Measurements from ENCODE around the gene PTPRT.

Gene PTPRT

GRCh38 chr20:43189554-43190331 lies at the start of gene PTPRT:
PTPRT (minus strand) TSS chr20:43189906; CDS start chr20:43189733, 173 bp downstream.
- DNase-seq = no peak

- DNase-seq = no peak
Measured at GRCh38 chr20:43238833-43239232, 49.1 kb upstream of the PTPRT start.

GRCh38 chr20:43238266-43238665 lies 48.6 kb upstream of the PTPRT start:
- DNase-seq = no peak

- DNase-seq = no peak
Measured at GRCh38 chr20:43237651-43238168, 48.0 kb upstream of the PTPRT start.

- DNase-seq = no peak
Measured at GRCh38 chr20:43235998-43236397, 46.3 kb upstream of the PTPRT start.

GRCh38 chr20:43231829-43232228 lies 42.1 kb upstream of the PTPRT start:
- DNase-seq = no peak

- no peak for DNase-seq
Measured at GRCh38 chr20:43229696-43230095, 40.0 kb upstream of the PTPRT start.

GRCh38 chr20:43220612-43221011 lies 30.9 kb upstream of the PTPRT start:
- no peak for DNase-seq

GRCh38 chr20:43210901-43211300 lies 21.2 kb upstream of the PTPRT start:
- DNase-seq = no peak

GRCh38 chr20:43209831-43210230 lies 20.1 kb upstream of the PTPRT start:
- no peak for DNase-seq

GRCh38 chr20:43205699-43206098 lies 16.0 kb upstream of the PTPRT start:
- no peak for DNase-seq

- DNase-seq = no peak
Measured at GRCh38 chr20:43202100-43202499, 12.4 kb upstream of the PTPRT start.

- DNase-seq = no peak
Measured at GRCh38 chr20:43198607-43199006, 8.9 kb upstream of the PTPRT start.

GRCh38 chr20:43196243-43196642 lies 6.5 kb upstream of the PTPRT start:
- DNase-seq = no peak

GRCh38 chr20:43194137-43194536 lies 4.4 kb upstream of the PTPRT start:
- no peak for DNase-seq

- DNase-seq = no peak
Measured at GRCh38 chr20:43193443-43193842, 3.7 kb upstream of the PTPRT start.

- peak; percentile 55 for DNase-seq
Measured at GRCh38 chr20:43191946-43192863, 2.5 kb upstream of the PTPRT start.

- DNase-seq = no peak
Measured at GRCh38 chr20:43191143-43191542, 1.4 kb upstream of the PTPRT start.

- no peak for DNase-seq
Measured at GRCh38 chr20:43190332-43190953, 737 bp upstream of the PTPRT start.

GRCh38 chr20:43188861-43189553 lies 699 bp downstream of the PTPRT start:
- no peak for DNase-seq

- no peak for DNase-seq
Measured at GRCh38 chr20:43188234-43188653, 1.5 kb downstream of the PTPRT start.

GRCh38 chr20:43187476-43188233 lies 2.1 kb downstream of the PTPRT start:
- DNase-seq = peak; percentile 91

All from activated CD8-positive, alpha-beta memory T cell treated with anti-CD3 and anti-CD28 coated beads, Interleukin-2, amount 50 U/mL, for 48 hours (primary cell).